ENCODE results near the gene TDRD12. TPM values are rescaled to one million over a fixed set of nuclear protein-coding genes. Genes with fewer than 3 reads are reported as not detected.
"Not testable (repeated sequence)": the region's sequence is repeated elsewhere in the genome, so short reads cannot be mapped to it uniquely, and the experiment has no call there.

TDRD12 gene
- total RNA-seq, 1 experiment from 2014 or later: 0.64 TPM

DNA sequence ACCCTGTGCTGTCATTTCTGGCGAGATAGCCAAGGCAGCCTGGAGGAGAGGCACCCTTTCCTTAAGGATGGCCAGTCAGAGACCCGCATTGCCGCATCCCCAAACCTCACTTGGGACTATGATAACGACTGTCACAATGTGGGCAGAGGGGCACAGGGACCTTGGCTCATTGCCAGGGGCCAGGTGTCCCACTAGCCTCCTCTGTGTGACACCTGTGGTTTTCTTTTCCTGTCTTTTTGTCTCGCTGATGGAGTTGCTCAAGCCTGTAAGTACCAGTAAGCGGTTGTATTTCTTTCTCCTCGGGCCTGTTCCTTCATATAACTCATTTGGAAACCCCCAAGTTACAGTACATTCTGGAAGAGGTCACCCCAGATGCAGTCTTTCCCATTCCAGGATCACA, 59.5 kb downstream of the TDRD12 start:
- Histone ChIP-seq H3K4me3 (ENCODE audit: low read depth, low read length, poor library complexity, severe bottlenecking) (no peak overlapping the region), H3K36me3 (ENCODE audit: insufficient read depth, low read length, poor library complexity, severe bottlenecking) (no peaks in the 10 kb centered on the region), H3K9me3 (ENCODE audit: low read depth, low read length, poor library complexity, severe bottlenecking) (peaks cover 4% of the 10 kb centered on the region), H3K27ac (ENCODE audit: low read depth, low read length, poor library complexity, severe bottlenecking) (no peak overlapping the region), H3K4me1 (ENCODE audit: insufficient read depth, low read length, poor library complexity, severe bottlenecking) (no peaks in the 10 kb centered on the region), H3K27me3 (replicated peaks; ENCODE audit: insufficient read depth, low read depth, low read length, poor library complexity) (no peaks in the 10 kb centered on the region)
- POLR2A ChIA-PET (ENCODE audit: low non-redundant PET): no interaction called here
- DNase-seq (ENCODE audit: low spot score): no peak
- BruUV-seq (replicated peaks): no TSS peak
- CTCF ChIA-PET: no interaction called here
- TF ChIP-seq, protein P1, sequence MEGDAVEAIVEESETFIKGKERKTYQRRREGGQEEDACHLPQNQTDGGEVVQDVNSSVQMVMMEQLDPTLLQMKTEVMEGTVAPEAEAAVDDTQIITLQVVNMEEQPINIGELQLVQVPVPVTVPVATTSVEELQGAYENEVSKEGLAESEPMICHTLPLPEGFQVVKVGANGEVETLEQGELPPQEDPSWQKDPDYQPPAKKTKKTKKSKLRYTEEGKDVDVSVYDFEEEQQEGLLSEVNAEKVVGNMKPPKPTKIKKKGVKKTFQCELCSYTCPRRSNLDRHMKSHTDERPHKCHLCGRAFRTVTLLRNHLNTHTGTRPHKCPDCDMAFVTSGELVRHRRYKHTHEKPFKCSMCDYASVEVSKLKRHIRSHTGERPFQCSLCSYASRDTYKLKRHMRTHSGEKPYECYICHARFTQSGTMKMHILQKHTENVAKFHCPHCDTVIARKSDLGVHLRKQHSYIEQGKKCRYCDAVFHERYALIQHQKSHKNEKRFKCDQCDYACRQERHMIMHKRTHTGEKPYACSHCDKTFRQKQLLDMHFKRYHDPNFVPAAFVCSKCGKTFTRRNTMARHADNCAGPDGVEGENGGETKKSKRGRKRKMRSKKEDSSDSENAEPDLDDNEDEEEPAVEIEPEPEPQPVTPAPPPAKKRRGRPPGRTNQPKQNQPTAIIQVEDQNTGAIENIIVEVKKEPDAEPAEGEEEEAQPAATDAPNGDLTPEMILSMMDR (conservative IDR thresholded peaks at IDR 0.05; ENCODE audit: low read depth, low read length): no peak
- TF ChIP-seq EZH2 (IDR thresholded peaks at IDR 0.05; ENCODE audit: borderline replicate concordance, low read depth, low read length, poor library complexity, severe bottlenecking): no peak
- intact Hi-C loops (cut with micrococcal nuclease; ENCODE audit: unreplicated experiment): no loop called here

DNA sequence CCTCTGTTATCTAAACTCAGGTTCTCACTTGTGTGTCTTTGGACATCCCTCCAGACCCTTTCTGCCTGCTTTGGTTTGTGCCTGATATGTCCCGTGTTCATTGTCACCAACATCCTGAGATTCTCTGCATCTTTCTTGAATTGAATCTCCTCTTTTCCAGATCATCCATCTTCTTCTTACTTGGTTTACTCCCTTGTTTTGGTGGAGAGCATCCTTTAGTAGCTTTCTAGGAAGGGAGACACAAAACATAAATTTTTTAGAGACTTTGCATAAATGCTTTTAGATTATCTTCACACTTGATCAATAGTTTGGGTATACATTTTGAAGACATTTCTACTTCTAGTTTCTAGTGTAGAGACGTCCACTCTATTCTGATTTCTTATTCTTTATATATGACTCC, 61.7 kb downstream of the TDRD12 start:
- TF ChIP-seq, protein P1 (conservative IDR thresholded peaks at IDR 0.05; ENCODE audit: low read depth, low read length): no peak
- no peak for TF ChIP-seq EZH2 (IDR thresholded peaks at IDR 0.05; ENCODE audit: borderline replicate concordance, low read depth, low read length, poor library complexity, severe bottlenecking)
- intact Hi-C loops (cut with micrococcal nuclease; ENCODE audit: unreplicated experiment): no loop called here
- POLR2A ChIA-PET (ENCODE audit: low non-redundant PET): no interaction called here
- no peaks in the 10 kb centered on the region for H3K4me1 ChIP-seq (ENCODE audit: insufficient read depth, low read length, poor library complexity, severe bottlenecking)
- no peak overlapping the region for H3K4me3 ChIP-seq (ENCODE audit: low read depth, low read length, poor library complexity, severe bottlenecking)
- no peaks in the 10 kb centered on the region for H3K36me3 ChIP-seq (ENCODE audit: insufficient read depth, low read length, poor library complexity, severe bottlenecking)
- H3K27ac ChIP-seq (ENCODE audit: low read depth, low read length, poor library complexity, severe bottlenecking): no peak overlapping the region
- CTCF ChIA-PET: no interaction called here
- DNase-seq (ENCODE audit: low spot score): no peak
- BruUV-seq (replicated peaks): no TSS peak
- no peaks in the 10 kb centered on the region for H3K27me3 ChIP-seq (replicated peaks; ENCODE audit: insufficient read depth, low read depth, low read length, poor library complexity)
- H3K9me3 ChIP-seq (ENCODE audit: low read depth, low read length, poor library complexity, severe bottlenecking): peaks cover 4% of the 10 kb centered on the region

- BruUV-seq (replicated peaks); intact Hi-C loops (cut with micrococcal nuclease; ENCODE audit: unreplicated experiment); POLR2A ChIA-PET (ENCODE audit: low non-redundant PET); DNase-seq (ENCODE audit: low spot score); H3K27ac ChIP-seq (ENCODE audit: low read depth, low read length, poor library complexity, severe bottlenecking); H3K4me1 ChIP-seq (ENCODE audit: insufficient read depth, low read length, poor library complexity, severe bottlenecking); H3K36me3 ChIP-seq (ENCODE audit: insufficient read depth, low read length, poor library complexity, severe bottlenecking); H3K4me3 ChIP-seq (ENCODE audit: low read depth, low read length, poor library complexity, severe bottlenecking); H3K9me3 ChIP-seq (ENCODE audit: low read depth, low read length, poor library complexity, severe bottlenecking); CTCF ChIA-PET; H3K27me3 ChIP-seq (replicated peaks; ENCODE audit: insufficient read depth, low read depth, low read length, poor library complexity): not testable (repeated sequence)
Observed at GRCh38 chr19:32782089-32782488, 62.5 kb downstream of the TDRD12 start.

DNA sequence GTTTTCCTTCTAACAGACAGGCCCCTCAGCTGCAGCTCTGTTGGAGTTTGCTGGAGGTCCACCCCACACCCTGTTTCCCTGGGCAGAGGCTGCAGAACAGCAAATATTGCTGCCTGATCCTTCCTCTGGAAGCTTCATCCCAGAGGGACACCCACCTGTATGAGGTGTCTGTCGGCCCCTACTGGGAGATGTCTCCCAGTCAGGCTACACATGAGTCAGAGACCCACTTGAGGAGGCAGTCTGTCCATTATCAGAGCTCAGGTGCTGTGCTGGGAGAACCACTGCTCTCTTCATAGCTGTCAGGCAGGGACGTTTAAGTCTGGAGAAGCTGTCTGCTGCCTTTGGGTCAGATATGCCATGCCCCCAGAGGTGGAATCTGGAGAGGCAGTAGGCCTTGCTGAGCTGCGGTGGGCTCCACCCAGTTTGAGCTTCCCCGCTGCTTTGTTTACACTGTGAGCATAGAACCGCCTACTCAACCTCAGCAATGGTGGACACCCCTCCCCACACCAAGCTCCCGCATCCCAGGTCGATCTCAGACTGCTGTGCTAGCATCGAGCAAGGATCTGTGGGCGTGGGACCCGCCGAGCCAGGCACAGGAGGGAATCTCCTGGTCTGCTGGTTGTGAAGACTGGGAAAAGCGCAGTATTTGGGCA, 67.7 kb downstream of the TDRD12 start:
- H3K36me3 ChIP-seq (ENCODE audit: insufficient read depth, low read length, poor library complexity, severe bottlenecking); CTCF ChIA-PET; H3K4me3 ChIP-seq (ENCODE audit: low read depth, low read length, poor library complexity, severe bottlenecking); H3K9me3 ChIP-seq (ENCODE audit: low read depth, low read length, poor library complexity, severe bottlenecking); H3K27me3 ChIP-seq (replicated peaks; ENCODE audit: insufficient read depth, low read depth, low read length, poor library complexity); H3K4me1 ChIP-seq (ENCODE audit: insufficient read depth, low read length, poor library complexity, severe bottlenecking); POLR2A ChIA-PET (ENCODE audit: low non-redundant PET); H3K27ac ChIP-seq (ENCODE audit: low read depth, low read length, poor library complexity, severe bottlenecking); DNase-seq (ENCODE audit: low spot score); BruUV-seq (replicated peaks); intact Hi-C loops (cut with micrococcal nuclease; ENCODE audit: unreplicated experiment): not testable (repeated sequence)

GRCh38 chr19:32787895-32788294, 68.3 kb downstream of the TDRD12 start:
- H3K4me3 ChIP-seq (ENCODE audit: low read depth, low read length, poor library complexity, severe bottlenecking); H3K27me3 ChIP-seq (replicated peaks; ENCODE audit: insufficient read depth, low read depth, low read length, poor library complexity); intact Hi-C loops (cut with micrococcal nuclease; ENCODE audit: unreplicated experiment); POLR2A ChIA-PET (ENCODE audit: low non-redundant PET); H3K4me1 ChIP-seq (ENCODE audit: insufficient read depth, low read length, poor library complexity, severe bottlenecking); DNase-seq (ENCODE audit: low spot score); H3K27ac ChIP-seq (ENCODE audit: low read depth, low read length, poor library complexity, severe bottlenecking); CTCF ChIA-PET; BruUV-seq (replicated peaks); H3K36me3 ChIP-seq (ENCODE audit: insufficient read depth, low read length, poor library complexity, severe bottlenecking); H3K9me3 ChIP-seq (ENCODE audit: low read depth, low read length, poor library complexity, severe bottlenecking): not testable (repeated sequence)

Data from A673 (cell line).